ENCODE results near the gene SBNO2.
A peak's percentile ranks its signal among the peaks of the same experiment; 100 is the strongest.

The SBNO2 gene

DNA sequence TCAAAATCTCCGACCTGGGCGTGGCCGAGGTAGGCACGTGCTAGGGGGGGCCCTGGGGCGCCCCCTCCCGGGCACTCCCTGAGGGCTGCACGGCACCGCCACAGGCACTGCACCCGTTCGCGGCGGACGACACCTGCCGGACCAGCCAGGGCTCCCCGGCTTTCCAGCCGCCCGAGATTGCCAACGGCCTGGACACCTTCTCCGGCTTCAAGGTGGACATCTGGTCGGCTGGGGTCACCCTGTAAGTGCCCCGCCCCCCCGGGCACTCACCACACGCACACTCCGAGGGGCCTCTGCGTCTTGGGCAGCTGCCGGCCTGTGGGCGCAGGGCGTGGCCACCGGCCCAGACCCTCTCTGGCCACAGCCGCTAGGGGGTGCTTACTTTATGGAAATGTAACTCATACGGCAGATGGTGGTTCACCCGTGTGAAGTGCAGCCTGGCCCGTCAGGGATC is 46.4 kb upstream of the SBNO2 start:
- Histone ChIP-seq H3K9me3 (no peaks in the 10 kb centered on the region), H3K27me3 (no peaks in the 10 kb centered on the region), H3K36me3 (peaks cover 44% of the 10 kb centered on the region), H3K4me3 (ENCODE audit: low read depth, low read length) (no peak overlapping the region), H3K4me1 (peaks cover 22% of the 10 kb centered on the region)
- TF ChIP-seq, protein P1, sequence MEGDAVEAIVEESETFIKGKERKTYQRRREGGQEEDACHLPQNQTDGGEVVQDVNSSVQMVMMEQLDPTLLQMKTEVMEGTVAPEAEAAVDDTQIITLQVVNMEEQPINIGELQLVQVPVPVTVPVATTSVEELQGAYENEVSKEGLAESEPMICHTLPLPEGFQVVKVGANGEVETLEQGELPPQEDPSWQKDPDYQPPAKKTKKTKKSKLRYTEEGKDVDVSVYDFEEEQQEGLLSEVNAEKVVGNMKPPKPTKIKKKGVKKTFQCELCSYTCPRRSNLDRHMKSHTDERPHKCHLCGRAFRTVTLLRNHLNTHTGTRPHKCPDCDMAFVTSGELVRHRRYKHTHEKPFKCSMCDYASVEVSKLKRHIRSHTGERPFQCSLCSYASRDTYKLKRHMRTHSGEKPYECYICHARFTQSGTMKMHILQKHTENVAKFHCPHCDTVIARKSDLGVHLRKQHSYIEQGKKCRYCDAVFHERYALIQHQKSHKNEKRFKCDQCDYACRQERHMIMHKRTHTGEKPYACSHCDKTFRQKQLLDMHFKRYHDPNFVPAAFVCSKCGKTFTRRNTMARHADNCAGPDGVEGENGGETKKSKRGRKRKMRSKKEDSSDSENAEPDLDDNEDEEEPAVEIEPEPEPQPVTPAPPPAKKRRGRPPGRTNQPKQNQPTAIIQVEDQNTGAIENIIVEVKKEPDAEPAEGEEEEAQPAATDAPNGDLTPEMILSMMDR (IDR thresholded peaks at IDR 0.05; ENCODE audit: low read depth, low read length): peak; percentile 58
- peak; percentile 75 for DNase-seq

DNA sequence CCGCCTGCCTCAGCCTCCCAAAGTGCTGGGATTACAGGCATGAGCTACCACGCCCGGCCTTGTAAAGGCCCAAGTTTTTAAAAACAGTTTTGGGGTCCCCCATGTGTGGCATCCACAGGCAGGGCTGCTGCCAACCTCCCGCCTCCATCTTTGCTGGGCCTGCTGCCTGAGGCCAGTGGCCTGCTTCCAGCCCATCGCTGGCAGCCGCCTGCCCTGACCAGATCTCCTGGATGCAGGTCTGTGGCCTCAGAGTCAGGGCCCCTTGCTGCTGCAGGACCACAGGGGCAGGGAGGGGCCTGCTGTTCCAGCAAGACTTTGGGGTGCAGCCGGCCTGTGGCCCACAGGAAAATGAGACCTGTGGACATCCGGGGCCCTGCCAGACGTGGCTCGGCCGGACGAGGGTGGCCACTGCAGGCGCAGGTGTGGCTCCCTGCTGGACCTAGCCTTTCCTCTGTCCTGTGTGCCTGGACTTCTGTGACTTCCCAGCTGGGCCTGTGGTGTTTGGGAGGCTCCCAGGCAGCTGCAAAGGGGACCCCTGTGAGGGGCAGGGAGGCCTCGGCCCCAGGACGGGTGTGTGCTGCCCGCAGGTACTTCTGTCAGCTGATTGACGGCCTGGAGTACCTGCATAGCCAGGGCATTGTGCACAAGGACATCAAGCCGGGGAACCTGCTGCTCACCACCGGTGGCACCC is 45.9 kb upstream of the SBNO2 start:
- peaks cover 43% of the 10 kb centered on the region for H3K36me3 ChIP-seq

DNA sequence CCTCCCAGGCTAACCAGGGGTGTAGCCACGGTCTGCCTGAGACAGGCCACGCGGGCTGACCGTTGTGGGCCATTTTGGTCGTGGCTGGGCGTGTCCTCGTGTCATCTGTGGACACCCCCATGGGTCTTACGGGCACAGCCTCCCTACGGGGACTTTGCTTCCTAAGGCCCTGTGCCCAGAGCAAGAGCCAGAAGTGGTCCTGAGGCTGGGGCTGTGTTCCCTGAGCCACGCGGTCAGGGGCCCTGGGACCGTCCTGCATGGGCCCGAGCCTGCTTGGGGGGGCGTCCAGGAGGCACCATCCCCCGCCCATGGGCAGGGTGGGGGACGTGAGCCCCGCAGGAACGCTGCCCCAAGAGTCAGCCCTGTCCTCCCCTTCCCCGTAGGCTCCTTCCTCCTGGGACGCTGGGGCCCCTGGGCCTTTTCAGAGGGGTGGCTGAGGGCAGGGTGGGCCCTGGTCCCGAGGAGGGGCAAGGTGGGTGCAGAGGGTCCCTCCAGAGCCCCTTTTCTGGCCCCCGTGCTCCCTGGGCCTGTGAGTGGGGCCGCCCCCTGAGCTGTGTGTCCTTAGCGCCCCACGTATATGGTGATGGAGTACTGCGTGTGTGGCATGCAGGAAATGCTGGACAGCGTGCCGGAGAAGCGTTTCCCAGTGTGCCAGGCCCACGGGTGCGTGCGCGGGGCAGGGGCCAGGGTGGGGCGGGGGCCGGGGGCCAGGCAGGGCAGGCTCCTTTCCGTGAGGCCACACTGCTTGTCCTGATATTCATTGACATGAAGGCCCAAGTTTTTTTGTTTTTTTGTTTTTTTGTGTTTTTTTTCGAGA is 44.9 kb upstream of the SBNO2 start:
- H3K4me1 ChIP-seq: peaks cover 37% of the 10 kb centered on the region

More for the DNA sequence above, 45.9 kb upstream of the SBNO2 start:
- DNase-seq: no peak
- no peaks in the 10 kb centered on the region for H3K27me3 ChIP-seq
- H3K9me3 ChIP-seq: no peaks in the 10 kb centered on the region
- H3K4me3 ChIP-seq (ENCODE audit: low read depth, low read length): no peak overlapping the region
- H3K4me1 ChIP-seq: peaks cover 27% of the 10 kb centered on the region
- TF ChIP-seq, protein P1 (IDR thresholded peaks at IDR 0.05; ENCODE audit: low read depth, low read length): no peak

DNA sequence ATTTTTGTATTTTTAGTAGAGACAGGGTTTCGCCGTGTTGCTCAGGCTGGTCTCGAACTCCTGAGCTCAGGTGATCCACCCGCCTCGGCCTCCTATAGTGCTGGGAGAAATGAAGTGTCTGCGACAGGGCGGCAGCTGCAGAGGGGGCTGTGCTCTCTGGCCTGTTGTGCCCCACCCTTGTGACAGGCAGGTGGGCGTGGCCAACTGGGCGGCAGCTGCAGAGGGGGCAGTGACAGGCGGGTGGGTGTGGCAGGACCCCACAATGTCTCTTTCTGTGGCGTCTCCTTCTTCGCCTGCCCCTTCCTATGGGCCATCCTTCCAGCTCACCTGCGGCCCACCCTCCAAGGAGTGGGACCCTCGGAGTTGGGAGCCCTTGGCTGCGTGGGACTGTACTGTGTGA is 43.3 kb upstream of the SBNO2 start:
- H3K36me3 ChIP-seq: peaks cover 35% of the 10 kb centered on the region
- TF ChIP-seq, protein P1 (IDR thresholded peaks at IDR 0.05; ENCODE audit: low read depth, low read length): no peak
- H3K27me3 ChIP-seq: no peaks in the 10 kb centered on the region
- H3K4me3 ChIP-seq (ENCODE audit: low read depth, low read length): no peak overlapping the region
- no peaks in the 10 kb centered on the region for H3K9me3 ChIP-seq
- DNase-seq: peak; percentile 47
- H3K4me1 ChIP-seq: peaks cover 30% of the 10 kb centered on the region

More for the DNA sequence above, 44.9 kb upstream of the SBNO2 start:
- TF ChIP-seq, protein P1 (IDR thresholded peaks at IDR 0.05; ENCODE audit: low read depth, low read length): no peak
- DNase-seq: no peak
- Histone ChIP-seq H3K4me3 (ENCODE audit: low read depth, low read length) (no peak overlapping the region), H3K27me3 (no peaks in the 10 kb centered on the region), H3K9me3 (no peaks in the 10 kb centered on the region), H3K36me3 (peaks cover 38% of the 10 kb centered on the region)

DNA sequence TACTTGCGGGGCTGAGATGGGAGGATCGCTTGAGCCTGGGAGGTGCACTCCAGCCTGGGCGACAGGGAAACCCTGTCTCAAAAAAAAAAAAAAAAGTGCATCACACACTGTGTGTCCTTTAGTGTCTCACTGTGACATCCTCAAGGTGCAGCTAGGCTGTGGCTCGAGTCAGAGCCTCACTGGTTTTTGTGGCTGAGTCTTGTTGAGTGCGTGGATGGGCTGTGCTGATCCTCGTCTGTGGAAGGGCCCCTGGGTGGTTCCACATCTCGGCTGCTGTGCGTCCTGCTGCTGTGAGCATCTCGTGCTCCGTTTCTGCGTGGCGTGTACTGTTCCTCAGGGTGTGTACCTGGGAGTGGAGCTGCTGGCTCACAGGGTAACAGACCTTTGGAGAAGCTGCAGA is 42.7 kb upstream of the SBNO2 start:
- DNase-seq: no peak
- H3K4me3 ChIP-seq (ENCODE audit: low read depth, low read length): no peak overlapping the region
- H3K36me3 ChIP-seq: peaks cover 30% of the 10 kb centered on the region
- H3K27me3 ChIP-seq: no peaks in the 10 kb centered on the region
- peaks cover 24% of the 10 kb centered on the region for H3K4me1 ChIP-seq
- no peaks in the 10 kb centered on the region for H3K9me3 ChIP-seq
- TF ChIP-seq, protein P1 (IDR thresholded peaks at IDR 0.05; ENCODE audit: low read depth, low read length): no peak

Data from BE2C (cell line).